HG03469 (cell line): ENCODE results near the gene GIGYF2.
"Not testable (repeated sequence)": the region's sequence is repeated elsewhere in the genome, so short reads cannot be mapped to it uniquely, and the experiment has no call there.

ENCODE experiments used
- ATAC-seq: cut with Tn5 transposase; IDR thresholded peaks from one replicate; pipeline ENCODE4 v1.9.1; 2021; ENCODE audit warnings: mild to moderate bottlenecking, moderate library complexity, moderate number of reproducible peaks; ENCODE audit not compliant: unreplicated experiment

Gene GIGYF2

GRCh38 chr2:232689152-232689910 lies 7.8 kb upstream of the GIGYF2 start:
- no peak for ATAC-seq

GRCh38 chr2:232691117-232691516 lies 6.0 kb upstream of the GIGYF2 start:
- not testable (repeated sequence) for ATAC-seq

- ATAC-seq = no peak
These were observed 3.8 kb upstream of the GIGYF2 start for GRCh38 chr2:232693344-232693743.

- no peak for ATAC-seq
These were observed 497 bp upstream of the GIGYF2 start for GRCh38 chr2:232696609-232697058.

- ATAC-seq = no peak
These were observed 628 bp downstream of the GIGYF2 start for GRCh38 chr2:232697807-232698110.

GRCh38 chr2:232698556-232699091 lies 1.5 kb downstream of the GIGYF2 start:
- no peak for ATAC-seq

GRCh38 chr2:232699110-232699509 lies 2.0 kb downstream of the GIGYF2 start:
- ATAC-seq = no peak

GRCh38 chr2:232700154-232700553 lies 3.0 kb downstream of the GIGYF2 start:
- no peak for ATAC-seq

- no peak for ATAC-seq
These were observed 9.9 kb downstream of the GIGYF2 start for GRCh38 chr2:232707076-232707475.

- no peak for ATAC-seq
These were observed 16.4 kb downstream of the GIGYF2 start for GRCh38 chr2:232713505-232713904.

GRCh38 chr2:232714969-232715368 lies 17.8 kb downstream of the GIGYF2 start:
- ATAC-seq = no peak

GRCh38 chr2:232720056-232720455 lies 22.9 kb downstream of the GIGYF2 start:
- not testable (repeated sequence) for ATAC-seq

- ATAC-seq = no peak
These were observed 24.1 kb downstream of the GIGYF2 start for GRCh38 chr2:232721261-232721660.

- ATAC-seq = no peak
These were observed 24.8 kb downstream of the GIGYF2 start for GRCh38 chr2:232721882-232722281.

- no peak for ATAC-seq
These were observed 25.9 kb downstream of the GIGYF2 start for GRCh38 chr2:232723027-232723426.

- no peak for ATAC-seq
These were observed 31.7 kb downstream of the GIGYF2 start for GRCh38 chr2:232728785-232729184.

- no peak for ATAC-seq
These were observed 34.3 kb downstream of the GIGYF2 start for GRCh38 chr2:232731470-232731869.

- no peak for ATAC-seq
These were observed 44.2 kb downstream of the GIGYF2 start for GRCh38 chr2:232741294-232741693.

GRCh38 chr2:232741972-232742371 lies 44.8 kb downstream of the GIGYF2 start:
- no peak for ATAC-seq

- no peak for ATAC-seq
These were observed 47.8 kb downstream of the GIGYF2 start for GRCh38 chr2:232744963-232745362.

GRCh38 chr2:232748038-232748437 lies 50.9 kb downstream of the GIGYF2 start:
- no peak for ATAC-seq

- ATAC-seq = no peak
These were observed 52.2 kb downstream of the GIGYF2 start for GRCh38 chr2:232749331-232749730.
